Lung (tissue), 12 donors: Measurements from ENCODE around the gene VKORC1. TPM values are rescaled to one million over a fixed set of nuclear protein-coding genes. Genes with fewer than 3 reads are reported as not detected.

Source experiments
- ATAC-seq: fragments of 200-7000 bp; cut with Tn5 transposase; one replicate; pipeline ENCODE4 v1.9.1; 2020; ENCODE audit warnings: moderate number of reproducible peaks; ENCODE audit not compliant: insufficient read depth, low FRiP score
- DNase-seq, 3 donors: peaks; one replicate each; pipeline ENCODE4 v3.0.0-alpha.2; 2013 to 2017
- H3K27ac ChIP-seq, 2 donors: one replicate each; pipeline ENCODE4 v1.5.1; 2013; ENCODE audit warnings: mild to moderate bottlenecking in 2 of 2, moderate library complexity in 2 of 2, control low read depth in 1 of 2, inconsistent platforms in 1 of 2, low read depth in 1 of 2, low read length in 1 of 2
- H3K27me3 ChIP-seq, 3 donors: one replicate each; pipeline ENCODE4 v1.5.1; 2013; ENCODE audit warnings: low read length in 2 of 3; ENCODE audit not compliant: control insufficient read depth in 3 of 3, insufficient read depth in 3 of 3
- H3K36me3 ChIP-seq, 4 donors: one replicate each; pipeline ENCODE4 v1.5.1; 2013; ENCODE audit warnings: low read length in 4 of 4, mild to moderate bottlenecking in 1 of 4, moderate library complexity in 1 of 4; ENCODE audit not compliant: control insufficient read depth in 4 of 4, insufficient read depth in 4 of 4
- H3K4me1 ChIP-seq, 5 donors: one replicate each; pipeline ENCODE4 v1.5.1; 2013; ENCODE audit warnings: low read length in 5 of 5, mild to moderate bottlenecking in 2 of 5, moderate library complexity in 1 of 5; ENCODE audit not compliant: control insufficient read depth in 5 of 5, insufficient read depth in 5 of 5
- H3K4me3 ChIP-seq: one replicate; pipeline ENCODE4 v1.5.1; 2013; ENCODE audit warnings: mild to moderate bottlenecking, control low read depth, moderate library complexity
- H3K9ac ChIP-seq, 2 donors: one replicate each; pipeline ENCODE4 v1.5.1; 2013; ENCODE audit warnings: low read length in 2 of 2, control low read depth in 1 of 2; ENCODE audit not compliant: insufficient read depth in 1 of 2
- H3K9me3 ChIP-seq, 4 donors: one replicate each; pipeline ENCODE4 v1.5.1; 2013; ENCODE audit warnings: low read length in 3 of 4, mild to moderate bottlenecking in 1 of 4, moderate library complexity in 1 of 4; ENCODE audit not compliant: control insufficient read depth in 4 of 4, insufficient read depth in 3 of 4
- WGBS, 2 donors: extraction: QIAGEN DNeasy Blood & Tissue Kit; methylation state at CpG; one replicate each; pipeline ENCODE4 v1.1.7; 2013; 5-methylcytosine and 5-hydroxymethylcytosine counted together
- polyA plus RNA-seq, 2 donors: library from polyadenylated mRNA; stranded (reverse); fragments of 200-250 nt; gene quantifications; one replicate each; pipeline ENCODE4 v1.2.1, GENCODE V29; 2013
- total RNA-seq, 2 donors: library from RNA; depleted of rRNA in 1 of 2; stranded (reverse); fragments of >200 nt in 1 of 2; gene quantifications; one replicate each; pipeline ENCODE4 v1.2.1, GENCODE V29; 2014 to 2021
- TF ChIP-seq, protein P1 (sequence below): IDR thresholded peaks from 2 replicates; pipeline ENCODE4 v1.5.1; 2012; ENCODE audit warnings: mild to moderate bottlenecking; ENCODE audit errors: control extremely low read depth, extremely low read depth
- donor health status: control.
- donor health status: control.
- donor health status: Bipolar disorder and iron deficiency.
- donor health status: healthy.
- donor health status: DM: yes; HTN: yes; CAD: no.

VKORC1 gene
- total and polyA plus RNA-seq, 4 donors: 49.4 to 118 (median 70.5) TPM

DNA sequence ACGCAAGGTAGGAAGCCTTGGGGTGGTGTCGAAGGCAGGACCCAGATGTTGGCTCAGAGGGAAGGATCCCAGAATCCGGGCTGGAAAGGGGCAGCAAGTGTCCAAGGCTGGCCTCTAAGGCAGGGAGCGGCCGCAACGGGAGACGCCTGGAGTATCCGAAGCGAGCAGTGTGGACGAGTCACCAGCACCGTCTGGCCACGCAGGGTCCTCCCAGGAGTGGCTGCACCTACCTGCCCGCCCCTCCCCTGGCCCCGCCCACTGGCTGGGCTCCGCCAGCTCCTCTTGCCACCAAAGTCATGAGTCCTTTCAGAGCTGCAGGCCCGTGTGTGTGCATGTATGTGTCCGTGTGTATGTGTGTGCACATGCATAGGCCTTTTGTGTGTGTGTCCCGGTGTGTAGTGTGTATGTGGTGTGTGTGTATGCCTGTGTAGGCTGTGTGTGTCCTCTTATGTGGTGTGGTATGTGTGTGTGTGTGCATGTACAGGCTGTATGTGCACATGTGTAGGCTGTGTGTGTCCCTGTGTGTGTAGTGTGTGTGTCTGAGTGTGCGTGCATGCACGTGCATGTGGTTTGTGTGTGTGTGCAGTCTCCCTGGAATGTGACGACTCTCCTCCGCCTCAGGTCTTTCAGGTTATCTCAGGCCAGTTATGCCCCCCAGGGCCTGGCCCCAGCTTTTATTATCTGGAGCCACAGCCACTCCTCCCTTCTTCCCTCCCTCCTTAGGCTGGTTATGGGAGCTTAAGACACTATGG is 41.1 kb upstream of the VKORC1 start, which contains the start of gene PRSS8:
TSS of gene PRSS8 (minus strand) at position 193 of the 752 bp plus-strand sequence. CDS start 229 bp downstream, outside the sequence.
- no peaks in the 10 kb centered on the region for H3K9me3 ChIP-seq

DNA sequence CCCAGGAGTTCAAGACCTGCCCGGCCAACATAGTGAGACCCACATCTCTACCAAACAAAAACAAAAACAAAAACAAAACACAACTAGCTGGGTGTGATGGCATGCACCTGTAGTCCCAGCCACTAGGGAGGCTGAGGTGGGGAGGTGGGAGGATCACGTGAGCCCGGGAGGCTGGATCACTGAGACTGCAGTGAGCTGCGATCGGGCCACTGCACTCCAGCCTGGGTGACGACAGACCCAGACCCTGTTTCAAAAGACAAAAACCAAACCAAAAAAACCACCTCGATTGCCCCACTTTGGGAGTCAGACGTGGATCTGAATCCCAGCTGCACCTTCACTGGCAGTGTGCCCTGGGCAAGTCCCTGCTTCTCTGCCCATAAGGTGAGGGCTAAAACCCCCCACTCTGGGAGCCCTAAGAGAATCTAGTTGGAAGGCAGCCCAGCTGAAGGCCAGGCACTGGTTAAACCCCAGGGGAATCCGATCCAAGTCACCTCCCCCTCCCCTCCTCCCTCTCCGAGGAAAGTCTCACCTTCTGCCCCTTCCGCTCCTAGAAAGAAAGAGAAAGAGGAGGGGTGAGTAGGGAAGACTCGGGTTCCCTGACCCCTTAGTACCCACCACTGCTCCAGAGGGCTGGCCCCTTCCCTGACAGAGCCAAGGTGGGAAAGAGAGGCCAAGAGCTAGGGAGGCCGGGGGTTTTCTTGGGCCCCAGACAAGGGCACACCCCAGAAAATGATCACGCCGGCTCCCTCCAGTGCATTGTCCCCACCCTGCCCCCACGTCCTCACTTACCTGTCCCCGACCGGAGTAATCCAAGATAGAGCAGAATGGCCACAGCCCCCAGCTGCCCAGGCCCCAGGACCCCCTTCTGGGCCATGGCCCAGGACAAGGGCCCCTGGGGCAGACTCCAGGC is 40.3 kb upstream of the VKORC1 start:
- peak overlapping the region in 1 of 2 donors; percentile 84 for H3K27ac ChIP-seq

More for the DNA sequence above, 41.1 kb upstream of the VKORC1 start, which contains the start of gene PRSS8:
- Histone ChIP-seq H3K4me1 (peaks cover 2 to 44% (median 13%) of the 10 kb centered on the region in 5 donors), H3K9ac (peak within 1 kb of the TSS; percentile 48 to 57), H3K27ac (peak within 1 kb of the TSS in 1 of 2 donors; percentile 84), H3K27me3 (no peaks in the 10 kb centered on the region), H3K4me3 (peak within 1 kb of the TSS; percentile 38), H3K36me3 (peaks cover 0 to 19% (median 11%) of the 10 kb centered on the region in 4 donors)
- ATAC-seq (peak; percentile 60), DNase-seq (peak in 2 of 3 donors; percentile 64 to 68)
- TF ChIP-seq, protein P1, sequence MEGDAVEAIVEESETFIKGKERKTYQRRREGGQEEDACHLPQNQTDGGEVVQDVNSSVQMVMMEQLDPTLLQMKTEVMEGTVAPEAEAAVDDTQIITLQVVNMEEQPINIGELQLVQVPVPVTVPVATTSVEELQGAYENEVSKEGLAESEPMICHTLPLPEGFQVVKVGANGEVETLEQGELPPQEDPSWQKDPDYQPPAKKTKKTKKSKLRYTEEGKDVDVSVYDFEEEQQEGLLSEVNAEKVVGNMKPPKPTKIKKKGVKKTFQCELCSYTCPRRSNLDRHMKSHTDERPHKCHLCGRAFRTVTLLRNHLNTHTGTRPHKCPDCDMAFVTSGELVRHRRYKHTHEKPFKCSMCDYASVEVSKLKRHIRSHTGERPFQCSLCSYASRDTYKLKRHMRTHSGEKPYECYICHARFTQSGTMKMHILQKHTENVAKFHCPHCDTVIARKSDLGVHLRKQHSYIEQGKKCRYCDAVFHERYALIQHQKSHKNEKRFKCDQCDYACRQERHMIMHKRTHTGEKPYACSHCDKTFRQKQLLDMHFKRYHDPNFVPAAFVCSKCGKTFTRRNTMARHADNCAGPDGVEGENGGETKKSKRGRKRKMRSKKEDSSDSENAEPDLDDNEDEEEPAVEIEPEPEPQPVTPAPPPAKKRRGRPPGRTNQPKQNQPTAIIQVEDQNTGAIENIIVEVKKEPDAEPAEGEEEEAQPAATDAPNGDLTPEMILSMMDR: no peak
- WGBS, 2 donors: 47 to 75% methylated on average over 21 to 22 of the region's 22 CpGs

DNA sequence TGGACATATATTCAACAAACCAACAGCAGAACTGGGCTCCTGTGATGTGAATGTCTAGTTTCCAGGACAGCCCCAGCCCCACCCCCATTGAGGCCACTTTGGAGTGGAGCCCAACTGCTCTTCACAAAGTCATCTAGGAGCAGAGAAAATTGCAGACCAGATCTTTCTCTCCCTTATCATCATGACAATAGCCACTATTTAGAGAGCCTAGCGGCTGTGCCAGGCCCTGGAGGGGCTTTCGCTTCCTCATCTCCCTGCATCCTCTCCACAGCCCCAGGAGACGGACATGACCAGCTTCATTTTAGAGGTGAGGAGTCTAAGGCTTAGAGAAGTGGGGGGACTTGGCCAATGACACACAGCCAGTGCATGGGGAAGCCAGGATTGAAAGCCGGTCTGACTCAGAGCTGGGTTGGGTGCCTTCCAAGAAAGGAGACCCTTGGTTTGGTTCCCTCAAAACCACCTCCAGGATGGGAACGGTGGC is 39.5 kb upstream of the VKORC1 start:
- TF ChIP-seq, protein P1: no peak
- no peak for DNase-seq
- no peak for ATAC-seq

More for the DNA sequence above, 40.3 kb upstream of the VKORC1 start:
- Histone ChIP-seq H3K36me3 (peaks cover 0 to 26% (median 13%) of the 10 kb centered on the region in 4 donors), H3K4me3 (peak overlapping the region; percentile 38), H3K9ac (peak overlapping the region; percentile 48 to 57), H3K9me3 (no peaks in the 10 kb centered on the region), H3K27me3 (no peaks in the 10 kb centered on the region), H3K4me1 (peaks cover 2 to 48% (median 13%) of the 10 kb centered on the region in 5 donors)
- ATAC-seq (no peak), DNase-seq (peak; percentile 63 to 78 (median 66))
- TF ChIP-seq, protein P1: no peak
- 24 to 36% methylated on average over 16 to 18 of the region's 18 CpGs for WGBS, 2 donors

More for the DNA sequence above, 39.5 kb upstream of the VKORC1 start:
- Histone ChIP-seq H3K27ac (peak overlapping the region in 1 of 2 donors; percentile 84), H3K9me3 (no peaks in the 10 kb centered on the region), H3K27me3 (no peaks in the 10 kb centered on the region), H3K4me3 (peak overlapping the region; percentile 14), H3K9ac (peak overlapping the region in 1 of 2 donors; percentile 38), H3K4me1 (peaks cover under 1 to 51% (median 10%) of the 10 kb centered on the region in 5 donors), H3K36me3 (peaks cover 3 to 29% (median 13%) of the 10 kb centered on the region in 4 donors)
- 29 to 46% methylated on average over 5 of the region's 5 CpGs for WGBS, 2 donors
